MM.1S (cell line): ENCODE measurements around the gene SIX1.

ENCODE experiments used
- DNase-seq: peaks from one replicate; pipeline ENCODE4 v3.0.0-alpha.2; 2015
- H2AFZ ChIP-seq: fragments of 300-600 bp; sonication (generic); 2 replicates; pipeline ENCODE4 v1.6.0; 2016; ENCODE audit warnings: antibody characterized with exemption, low read length
- H3F3A ChIP-seq: fragments of 300-600 bp; sonication (generic); 2 replicates; pipeline ENCODE4 v1.6.1; 2016; ENCODE audit warnings: mild to moderate bottlenecking, antibody characterized with exemption, low read length, moderate library complexity, mixed read lengths; ENCODE audit not compliant: insufficient read depth
- H3K27ac ChIP-seq: fragments of 300-600 bp; sonication (generic); 2 replicates; pipeline ENCODE4 v1.5.1; 2016; ENCODE audit warnings: mild to moderate bottlenecking, low read length
- H3K27me3 ChIP-seq: fragments of 300-600 bp; sonication (generic); replicated peaks from 2 replicates; pipeline ENCODE4 v1.6.0; 2016; ENCODE audit warnings: low read length; ENCODE audit not compliant: insufficient read depth
- H3K36me3 ChIP-seq: fragments of 300-600 bp; sonication (generic); replicated peaks from 2 replicates; pipeline ENCODE4 v1.6.1; 2016; ENCODE audit warnings: mild to moderate bottlenecking, low read length, mixed read lengths; ENCODE audit not compliant: insufficient read depth
- H3K4me1 ChIP-seq: fragments of 300-600 bp; sonication (generic); 2 replicates; pipeline ENCODE4 v1.6.1; 2016; ENCODE audit warnings: low read length, mixed read lengths
- H3K4me2 ChIP-seq: fragments of 300-600 bp; sonication (generic); 2 replicates; pipeline ENCODE4 v1.6.0; 2016; ENCODE audit warnings: low read depth, low read length
- H3K4me3 ChIP-seq: fragments of 300-600 bp; sonication (generic); 2 replicates; pipeline ENCODE4 v1.5.1; 2016; ENCODE audit warnings: low read length, mixed read lengths
- H3K79me2 ChIP-seq: fragments of 300-600 bp; sonication (generic); 2 replicates; pipeline ENCODE4 v1.6.1; 2016; ENCODE audit warnings: mixed run types, low read length, mixed read lengths
- H3K9ac ChIP-seq: fragments of 300-600 bp; sonication (generic); 2 replicates; pipeline ENCODE4 v1.6.1; 2016; ENCODE audit warnings: low read length, mixed read lengths
- H3K9me2 ChIP-seq: fragments of 300-600 bp; sonication (generic); replicated peaks from 2 replicates; pipeline ENCODE4 v1.6.1; 2016; ENCODE audit warnings: mild to moderate bottlenecking, low read length, mixed read lengths; ENCODE audit not compliant: insufficient read depth
- H3K9me3 ChIP-seq: fragments of 300-600 bp; sonication (generic); replicated peaks from 2 replicates; pipeline ENCODE4 v1.6.1; 2016; ENCODE audit warnings: mild to moderate bottlenecking, low read length, mixed read lengths; ENCODE audit not compliant: insufficient read depth
- H4K20me1 ChIP-seq: fragments of 300-600 bp; sonication (generic); 2 replicates; pipeline ENCODE4 v1.6.1; 2016; ENCODE audit warnings: mild to moderate bottlenecking, low read length, moderate library complexity, mixed read lengths; ENCODE audit not compliant: insufficient read depth
- EZH2 ChIP-seq: fragments of 300-600 bp; sonication (generic); optimal IDR thresholded peaks from 2 replicates; pipeline ENCODE3; 2017; ENCODE audit warnings: low read depth, mild to moderate bottlenecking, antibody characterized with exemption, low read length, mixed read lengths
- EZH2phosphoT487 ChIP-seq: fragments of 300-600 bp; sonication (generic); IDR thresholded peaks from 2 replicates; pipeline ENCODE4 v1.6.1; 2018; ENCODE audit warnings: antibody characterized with exemption, low read length
- TF ChIP-seq, protein P1 (sequence below): fragments of 300-600 bp; sonication (generic); IDR thresholded peaks from 2 replicates; pipeline ENCODE4 v1.5.1; 2016; ENCODE audit warnings: antibody characterized with exemption, low read length, mixed read lengths

The SIX1 gene

DNA sequence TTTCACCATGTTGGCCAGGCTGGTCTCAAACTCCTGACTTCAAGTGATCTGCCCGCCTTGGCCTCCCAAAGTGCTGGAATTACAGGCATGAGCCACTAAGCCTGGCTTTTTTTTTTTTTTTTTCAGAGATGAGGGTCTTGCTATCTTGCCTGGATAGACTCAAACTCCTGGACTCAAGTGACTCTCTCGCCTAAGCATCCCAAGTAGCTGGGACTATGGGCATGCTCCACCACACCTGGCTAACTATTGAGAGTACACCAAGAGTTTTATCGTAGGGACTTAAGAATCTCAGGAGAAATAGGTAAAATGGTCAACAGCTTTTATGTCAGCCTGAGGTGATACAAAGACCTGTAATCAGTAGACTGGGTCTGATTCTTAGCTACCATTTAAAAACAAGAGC lies 31.2 kb upstream of the SIX1 start:
- Histone ChIP-seq H4K20me1 (no peaks in the 10 kb centered on the region), H3K9me3 (no peaks in the 10 kb centered on the region), H3K9me2 (no peaks in the 10 kb centered on the region)

GRCh38 chr14:60679566-60680258 lies 30.4 kb upstream of the SIX1 start:
- no peak overlapping the region for H2AFZ ChIP-seq
- H3K4me2 ChIP-seq, result no peak overlapping the region
- no peak for DNase-seq
- H3K36me3 ChIP-seq, result no peaks in the 10 kb centered on the region
- no peaks in the 10 kb centered on the region for H3K4me1 ChIP-seq
- H3K27me3 ChIP-seq, result no peaks in the 10 kb centered on the region
- H3K9ac ChIP-seq, result no peak overlapping the region
- H3K9me3 ChIP-seq, result no peaks in the 10 kb centered on the region
- no peaks in the 10 kb centered on the region for H3F3A ChIP-seq
- H4K20me1 ChIP-seq, result no peaks in the 10 kb centered on the region
- no peak overlapping the region for H3K4me3 ChIP-seq
- no peak overlapping the region for H3K27ac ChIP-seq
- H3K9me2 ChIP-seq, result no peaks in the 10 kb centered on the region
- H3K79me2 ChIP-seq, result no peaks in the 10 kb centered on the region
- TF ChIP-seq, protein P1, sequence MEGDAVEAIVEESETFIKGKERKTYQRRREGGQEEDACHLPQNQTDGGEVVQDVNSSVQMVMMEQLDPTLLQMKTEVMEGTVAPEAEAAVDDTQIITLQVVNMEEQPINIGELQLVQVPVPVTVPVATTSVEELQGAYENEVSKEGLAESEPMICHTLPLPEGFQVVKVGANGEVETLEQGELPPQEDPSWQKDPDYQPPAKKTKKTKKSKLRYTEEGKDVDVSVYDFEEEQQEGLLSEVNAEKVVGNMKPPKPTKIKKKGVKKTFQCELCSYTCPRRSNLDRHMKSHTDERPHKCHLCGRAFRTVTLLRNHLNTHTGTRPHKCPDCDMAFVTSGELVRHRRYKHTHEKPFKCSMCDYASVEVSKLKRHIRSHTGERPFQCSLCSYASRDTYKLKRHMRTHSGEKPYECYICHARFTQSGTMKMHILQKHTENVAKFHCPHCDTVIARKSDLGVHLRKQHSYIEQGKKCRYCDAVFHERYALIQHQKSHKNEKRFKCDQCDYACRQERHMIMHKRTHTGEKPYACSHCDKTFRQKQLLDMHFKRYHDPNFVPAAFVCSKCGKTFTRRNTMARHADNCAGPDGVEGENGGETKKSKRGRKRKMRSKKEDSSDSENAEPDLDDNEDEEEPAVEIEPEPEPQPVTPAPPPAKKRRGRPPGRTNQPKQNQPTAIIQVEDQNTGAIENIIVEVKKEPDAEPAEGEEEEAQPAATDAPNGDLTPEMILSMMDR, result no peak

More for the DNA sequence above, 31.2 kb upstream of the SIX1 start:
- no peak overlapping the region for H3K9ac ChIP-seq
- H3K4me1 ChIP-seq, result no peaks in the 10 kb centered on the region
- H3K4me2 ChIP-seq, result no peak overlapping the region
- no peaks in the 10 kb centered on the region for H3K79me2 ChIP-seq
- H3K4me3 ChIP-seq, result no peak overlapping the region
- no peak overlapping the region for H3K27ac ChIP-seq
- H3K36me3 ChIP-seq, result no peaks in the 10 kb centered on the region
- H3K27me3 ChIP-seq, result no peaks in the 10 kb centered on the region
- H2AFZ ChIP-seq, result no peak overlapping the region
- TF ChIP-seq EZH2 (no peak), EZH2phosphoT487 (no peak)
- TF ChIP-seq, protein P1, result no peak
- no peak for DNase-seq
- no peaks in the 10 kb centered on the region for H3F3A ChIP-seq

GRCh38 chr14:60677701-60678100 lies 28.4 kb upstream of the SIX1 start:
- no peak overlapping the region for H3K9ac ChIP-seq
- TF ChIP-seq EZH2 (no peak), EZH2phosphoT487 (no peak)
- TF ChIP-seq, protein P1, result no peak
- no peaks in the 10 kb centered on the region for H3K36me3 ChIP-seq
- no peak overlapping the region for H3K4me3 ChIP-seq
- H4K20me1 ChIP-seq, result no peaks in the 10 kb centered on the region
- DNase-seq, result no peak
- no peaks in the 10 kb centered on the region for H3K79me2 ChIP-seq
- no peak overlapping the region for H2AFZ ChIP-seq
- no peaks in the 10 kb centered on the region for H3K9me2 ChIP-seq
- no peaks in the 10 kb centered on the region for H3K9me3 ChIP-seq
- H3K4me2 ChIP-seq, result no peak overlapping the region
- no peaks in the 10 kb centered on the region for H3K27me3 ChIP-seq
- no peaks in the 10 kb centered on the region for H3K4me1 ChIP-seq
- H3K27ac ChIP-seq, result no peak overlapping the region
- H3F3A ChIP-seq, result no peaks in the 10 kb centered on the region
